ENCODE data around the gene USP13. TPM values are rescaled to one million over a fixed set of nuclear protein-coding genes. Genes with fewer than 3 reads are reported as not detected.

The USP13 gene
- total and polyA plus RNA-seq, 4 donors, result 2.4 to 7.3 (median 4.2) TPM

DNA sequence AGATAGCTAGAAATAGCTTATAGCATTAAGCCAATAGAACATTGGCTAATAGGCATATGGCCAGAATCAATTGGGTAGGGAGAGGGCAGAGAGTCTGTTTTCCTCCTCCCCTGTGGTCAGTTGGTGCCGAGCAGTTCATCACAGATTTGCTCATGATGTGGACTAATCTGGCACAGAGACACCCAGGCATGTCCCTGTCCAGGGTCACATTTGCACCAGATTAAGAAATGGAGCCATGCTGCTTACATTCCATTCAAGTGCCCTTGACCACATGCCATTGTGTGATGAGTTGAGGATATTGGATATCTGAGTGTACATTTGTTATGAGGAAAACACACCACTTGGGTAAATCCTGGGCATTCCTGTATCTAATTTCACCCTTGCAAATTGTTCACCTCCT is 53.4 kb downstream of the USP13 start (continued):
- TF ChIP-seq, protein P1, sequence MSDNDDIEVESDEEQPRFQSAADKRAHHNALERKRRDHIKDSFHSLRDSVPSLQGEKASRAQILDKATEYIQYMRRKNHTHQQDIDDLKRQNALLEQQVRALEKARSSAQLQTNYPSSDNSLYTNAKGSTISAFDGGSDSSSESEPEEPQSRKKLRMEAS (IDR thresholded peaks at IDR 0.05), result peak; percentile 39
- TF ChIP-seq SP1 (IDR thresholded peaks at IDR 0.05) (no peak), FOXA1 (IDR thresholded peaks at IDR 0.05) (no peak), HNF4A (conservative IDR thresholded peaks at IDR 0.05) (peak in 1 of 2 donors; percentile 56)
- TF ChIP-seq, protein P2, sequence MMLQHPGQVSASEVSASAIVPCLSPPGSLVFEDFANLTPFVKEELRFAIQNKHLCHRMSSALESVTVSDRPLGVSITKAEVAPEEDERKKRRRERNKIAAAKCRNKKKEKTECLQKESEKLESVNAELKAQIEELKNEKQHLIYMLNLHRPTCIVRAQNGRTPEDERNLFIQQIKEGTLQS (IDR thresholded peaks at IDR 0.05), result no peak
- TF ChIP-seq, protein P3, sequence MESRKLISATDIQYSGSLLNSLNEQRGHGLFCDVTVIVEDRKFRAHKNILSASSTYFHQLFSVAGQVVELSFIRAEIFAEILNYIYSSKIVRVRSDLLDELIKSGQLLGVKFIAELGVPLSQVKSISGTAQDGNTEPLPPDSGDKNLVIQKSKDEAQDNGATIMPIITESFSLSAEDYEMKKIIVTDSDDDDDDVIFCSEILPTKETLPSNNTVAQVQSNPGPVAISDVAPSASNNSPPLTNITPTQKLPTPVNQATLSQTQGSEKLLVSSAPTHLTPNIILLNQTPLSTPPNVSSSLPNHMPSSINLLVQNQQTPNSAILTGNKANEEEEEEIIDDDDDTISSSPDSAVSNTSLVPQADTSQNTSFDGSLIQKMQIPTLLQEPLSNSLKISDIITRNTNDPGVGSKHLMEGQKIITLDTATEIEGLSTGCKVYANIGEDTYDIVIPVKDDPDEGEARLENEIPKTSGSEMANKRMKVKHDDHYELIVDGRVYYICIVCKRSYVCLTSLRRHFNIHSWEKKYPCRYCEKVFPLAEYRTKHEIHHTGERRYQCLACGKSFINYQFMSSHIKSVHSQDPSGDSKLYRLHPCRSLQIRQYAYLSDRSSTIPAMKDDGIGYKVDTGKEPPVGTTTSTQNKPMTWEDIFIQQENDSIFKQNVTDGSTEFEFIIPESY (IDR thresholded peaks at IDR 0.05), result peak; percentile 24

DNA sequence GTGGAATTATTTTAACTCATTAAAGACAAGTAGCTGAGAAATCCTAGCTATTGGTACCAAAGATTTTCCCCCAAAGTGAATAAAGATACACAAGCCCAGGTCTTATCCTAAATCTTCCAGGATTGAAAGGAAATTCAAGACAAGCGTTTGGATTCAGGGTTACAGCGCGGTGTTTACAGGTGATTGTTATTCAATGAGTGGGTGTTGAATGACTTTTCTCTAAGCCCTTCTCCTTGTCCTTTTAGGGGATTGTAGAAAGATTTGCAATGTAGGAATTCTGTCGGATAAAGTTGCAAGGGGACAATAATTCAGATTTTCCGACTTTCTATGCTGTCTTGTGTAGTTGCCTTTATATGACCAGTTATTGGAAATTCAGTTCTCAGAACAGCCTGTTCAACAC is 57.2 kb downstream of the USP13 start:
- Histone ChIP-seq H3K4me1 (ENCODE audit: control insufficient read depth in 4 of 4, insufficient read depth in 4 of 4, low read length in 3 of 4) (no peaks in the 10 kb centered on the region), H3K9me3 (ENCODE audit: control insufficient read depth in 4 of 4, low read length in 3 of 4) (no peaks in the 10 kb centered on the region), H3K27me3 (ENCODE audit: control insufficient read depth in 4 of 4, insufficient read depth in 4 of 4, low read length in 3 of 4) (no peaks in the 10 kb centered on the region), H3K9ac (ENCODE audit: low read depth in 1 of 2, low read length in 2 of 2) (no peak overlapping the region), H3K27ac (ENCODE audit: low read depth in 1 of 2, low read length in 2 of 2) (no peak overlapping the region), H3K36me3 (ENCODE audit: control insufficient read depth in 4 of 4, insufficient read depth in 3 of 4, low read depth in 1 of 4, low read length in 3 of 4) (peaks cover 0 to 14% (median 9%) of the 10 kb centered on the region in 4 donors), H3K4me3 (ENCODE audit: low read depth in 1 of 3, low read length in 3 of 3) (no peak overlapping the region)
- TF ChIP-seq, protein P2 (IDR thresholded peaks at IDR 0.05), result no peak
- TF ChIP-seq, protein P4, sequence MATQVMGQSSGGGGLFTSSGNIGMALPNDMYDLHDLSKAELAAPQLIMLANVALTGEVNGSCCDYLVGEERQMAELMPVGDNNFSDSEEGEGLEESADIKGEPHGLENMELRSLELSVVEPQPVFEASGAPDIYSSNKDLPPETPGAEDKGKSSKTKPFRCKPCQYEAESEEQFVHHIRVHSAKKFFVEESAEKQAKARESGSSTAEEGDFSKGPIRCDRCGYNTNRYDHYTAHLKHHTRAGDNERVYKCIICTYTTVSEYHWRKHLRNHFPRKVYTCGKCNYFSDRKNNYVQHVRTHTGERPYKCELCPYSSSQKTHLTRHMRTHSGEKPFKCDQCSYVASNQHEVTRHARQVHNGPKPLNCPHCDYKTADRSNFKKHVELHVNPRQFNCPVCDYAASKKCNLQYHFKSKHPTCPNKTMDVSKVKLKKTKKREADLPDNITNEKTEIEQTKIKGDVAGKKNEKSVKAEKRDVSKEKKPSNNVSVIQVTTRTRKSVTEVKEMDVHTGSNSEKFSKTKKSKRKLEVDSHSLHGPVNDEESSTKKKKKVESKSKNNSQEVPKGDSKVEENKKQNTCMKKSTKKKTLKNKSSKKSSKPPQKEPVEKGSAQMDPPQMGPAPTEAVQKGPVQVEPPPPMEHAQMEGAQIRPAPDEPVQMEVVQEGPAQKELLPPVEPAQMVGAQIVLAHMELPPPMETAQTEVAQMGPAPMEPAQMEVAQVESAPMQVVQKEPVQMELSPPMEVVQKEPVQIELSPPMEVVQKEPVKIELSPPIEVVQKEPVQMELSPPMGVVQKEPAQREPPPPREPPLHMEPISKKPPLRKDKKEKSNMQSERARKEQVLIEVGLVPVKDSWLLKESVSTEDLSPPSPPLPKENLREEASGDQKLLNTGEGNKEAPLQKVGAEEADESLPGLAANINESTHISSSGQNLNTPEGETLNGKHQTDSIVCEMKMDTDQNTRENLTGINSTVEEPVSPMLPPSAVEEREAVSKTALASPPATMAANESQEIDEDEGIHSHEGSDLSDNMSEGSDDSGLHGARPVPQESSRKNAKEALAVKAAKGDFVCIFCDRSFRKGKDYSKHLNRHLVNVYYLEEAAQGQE (IDR thresholded peaks at IDR 0.05), result no peak
- TF ChIP-seq TAF1 (conservative IDR thresholded peaks at IDR 0.05) (no peak), GABPA (IDR thresholded peaks at IDR 0.05 in 1 of 2, conservative IDR thresholded peaks at IDR 0.05 in 1 of 2) (no peak), RAD21 (IDR thresholded peaks at IDR 0.05) (no peak), FOXA1 (IDR thresholded peaks at IDR 0.05) (no peak), NR2F2 (IDR thresholded peaks at IDR 0.05) (no peak), JUND (IDR thresholded peaks at IDR 0.05) (no peak), FOXA2 (IDR thresholded peaks at IDR 0.05) (no peak), RXRA (IDR thresholded peaks at IDR 0.05) (no peak), EGR1 (IDR thresholded peaks at IDR 0.05; ENCODE audit: low read depth in 2 of 2) (no peak), SP1 (IDR thresholded peaks at IDR 0.05) (no peak), HNF4A (conservative IDR thresholded peaks at IDR 0.05) (no peak), YY1 (IDR thresholded peaks at IDR 0.05) (no peak)
- TF ChIP-seq, protein P5, sequence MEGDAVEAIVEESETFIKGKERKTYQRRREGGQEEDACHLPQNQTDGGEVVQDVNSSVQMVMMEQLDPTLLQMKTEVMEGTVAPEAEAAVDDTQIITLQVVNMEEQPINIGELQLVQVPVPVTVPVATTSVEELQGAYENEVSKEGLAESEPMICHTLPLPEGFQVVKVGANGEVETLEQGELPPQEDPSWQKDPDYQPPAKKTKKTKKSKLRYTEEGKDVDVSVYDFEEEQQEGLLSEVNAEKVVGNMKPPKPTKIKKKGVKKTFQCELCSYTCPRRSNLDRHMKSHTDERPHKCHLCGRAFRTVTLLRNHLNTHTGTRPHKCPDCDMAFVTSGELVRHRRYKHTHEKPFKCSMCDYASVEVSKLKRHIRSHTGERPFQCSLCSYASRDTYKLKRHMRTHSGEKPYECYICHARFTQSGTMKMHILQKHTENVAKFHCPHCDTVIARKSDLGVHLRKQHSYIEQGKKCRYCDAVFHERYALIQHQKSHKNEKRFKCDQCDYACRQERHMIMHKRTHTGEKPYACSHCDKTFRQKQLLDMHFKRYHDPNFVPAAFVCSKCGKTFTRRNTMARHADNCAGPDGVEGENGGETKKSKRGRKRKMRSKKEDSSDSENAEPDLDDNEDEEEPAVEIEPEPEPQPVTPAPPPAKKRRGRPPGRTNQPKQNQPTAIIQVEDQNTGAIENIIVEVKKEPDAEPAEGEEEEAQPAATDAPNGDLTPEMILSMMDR (IDR thresholded peaks at IDR 0.05; ENCODE audit: low read depth, low read length, missing input control), result no peak
- TF ChIP-seq, protein P1 (IDR thresholded peaks at IDR 0.05), result no peak
- TF ChIP-seq, protein P3 (IDR thresholded peaks at IDR 0.05), result no peak
- no peak for DNase-seq (ENCODE audit: low spot score)
- 96% methylated on average over 5 of the region's 5 CpGs for WGBS
